HAP-1 (cell line): ENCODE results near the gene RBP2.
"Not testable (repeated sequence)": the region's sequence is repeated elsewhere in the genome, so short reads cannot be mapped to it uniquely, and the experiment has no call there.

ENCODE experiments used
- DNase-seq, 2 experiments: peaks; one replicate each; pipeline ENCODE4 v3.0.0-alpha.2; 2016 to 2020; ENCODE audit warnings: low spot score in 2 of 2
- H3K27me3 ChIP-seq: fragments of 250-450 bp; sonication (Bioruptor Pico); 2 replicates; pipeline ENCODE4 v1.5.1; 2020; ENCODE audit warnings: low read depth, mild to moderate bottlenecking, moderate library complexity
- H3K36me3 ChIP-seq: fragments of 250-450 bp; sonication (Bioruptor Pico); replicated peaks from 2 replicates; pipeline ENCODE4 v1.5.1; 2020; ENCODE audit warnings: mild to moderate bottlenecking
- H3K4me1 ChIP-seq: fragments of 250-450 bp; sonication (Bioruptor Pico); 2 replicates; pipeline ENCODE4 v1.5.1; 2020; ENCODE audit warnings: mild to moderate bottlenecking
- H3K4me3 ChIP-seq: fragments of 250-450 bp; sonication (Bioruptor Pico); 2 replicates; pipeline ENCODE4 v1.5.1; 2020; ENCODE audit warnings: mild to moderate bottlenecking, moderate library complexity
- H3K9me3 ChIP-seq: fragments of 250-450 bp; sonication (Bioruptor Pico); 2 replicates; pipeline ENCODE4 v1.5.1; 2020; ENCODE audit warnings: mild to moderate bottlenecking, moderate library complexity
- in situ Hi-C: fragments of 300-500 bp; cut with MboI; formaldehyde crosslinking; loops from 3 replicates; pipeline ENCODE4 v1.14.3; 2020; ENCODE audit warnings: low sequenced_read_pairs, inconsistent platforms, mixed read lengths

The RBP2 gene

GRCh38 chr3:139425745-139426400 lies 50.4 kb downstream of the RBP2 start:
- DNase-seq, result no peak
- in situ Hi-C loops, result loop anchor here (5.0 to 25.0 kb wide), 2 partner anchors 136 to 511 kb away; partner anchors contain the start of gene CLSTN2

DNA sequence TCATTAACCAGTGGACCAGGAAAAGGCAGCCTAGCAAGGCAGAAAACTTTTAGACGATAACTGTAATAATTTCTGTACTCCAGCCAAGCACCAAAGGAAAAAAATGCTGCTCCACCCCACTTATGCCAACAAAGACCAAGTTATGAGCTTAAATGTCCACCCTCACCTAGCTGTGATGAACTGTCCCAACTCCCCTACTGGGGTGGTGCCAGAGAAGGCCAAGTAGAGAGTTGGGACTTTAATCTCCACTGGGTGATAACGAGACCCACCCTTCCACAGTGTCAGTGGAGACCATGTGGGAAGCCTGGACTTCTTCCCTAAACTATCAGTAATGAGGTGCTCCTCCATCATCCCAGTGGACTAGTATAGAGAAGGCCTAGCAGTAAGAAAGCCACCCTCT lies 53.1 kb downstream of the RBP2 start:
- Histone ChIP-seq H3K4me1 (no peaks in the 10 kb centered on the region), H3K4me3 (no peak overlapping the region), H3K36me3 (no peaks in the 10 kb centered on the region), H3K27me3 (no peaks in the 10 kb centered on the region), H3K9me3 (no peaks in the 10 kb centered on the region)
- in situ Hi-C loops, result no loop called here
- no peak for DNase-seq

More at GRCh38 chr3:139425745-139426400, 50.4 kb downstream of the RBP2 start:
- no peaks in the 10 kb centered on the region for H3K27me3 ChIP-seq
- no peaks in the 10 kb centered on the region for H3K36me3 ChIP-seq
- H3K4me3 ChIP-seq, result no peak overlapping the region
- H3K9me3 ChIP-seq, result no peaks in the 10 kb centered on the region
- H3K4me1 ChIP-seq, result no peaks in the 10 kb centered on the region

- Histone ChIP-seq H3K4me1 (no peaks in the 10 kb centered on the region), H3K9me3 (no peaks in the 10 kb centered on the region), H3K4me3 (no peak overlapping the region), H3K27me3 (no peaks in the 10 kb centered on the region), H3K36me3 (no peaks in the 10 kb centered on the region)
- DNase-seq, result no peak
- in situ Hi-C loops, result no loop called here
Observed at GRCh38 chr3:139421460-139421859, 54.9 kb downstream of the RBP2 start.

DNA sequence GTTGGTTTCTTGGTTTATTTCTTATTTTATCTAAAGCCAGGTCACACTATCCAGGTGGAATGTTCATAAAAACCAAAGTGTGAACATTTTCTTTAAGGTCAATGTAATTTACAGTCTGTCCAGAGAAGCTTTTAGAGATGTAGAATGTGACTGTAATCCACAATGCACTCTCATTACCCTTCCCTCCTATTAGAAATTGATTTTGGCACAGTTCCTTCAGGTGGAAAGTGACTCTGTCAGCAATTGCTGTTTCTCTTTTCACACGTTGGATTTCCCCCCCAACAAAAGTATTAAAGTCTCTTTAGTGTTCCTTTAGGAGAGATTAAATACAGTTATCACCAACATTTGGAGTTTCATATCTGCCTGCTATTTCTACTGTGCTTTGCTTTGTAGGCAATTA lies 55.3 kb downstream of the RBP2 start:
- H3K4me1 ChIP-seq, result no peaks in the 10 kb centered on the region
- in situ Hi-C loops, result no loop called here
- H3K36me3 ChIP-seq, result no peaks in the 10 kb centered on the region
- H3K27me3 ChIP-seq, result no peaks in the 10 kb centered on the region
- H3K9me3 ChIP-seq, result no peaks in the 10 kb centered on the region
- H3K4me3 ChIP-seq, result no peak overlapping the region
- no peak for DNase-seq

DNA sequence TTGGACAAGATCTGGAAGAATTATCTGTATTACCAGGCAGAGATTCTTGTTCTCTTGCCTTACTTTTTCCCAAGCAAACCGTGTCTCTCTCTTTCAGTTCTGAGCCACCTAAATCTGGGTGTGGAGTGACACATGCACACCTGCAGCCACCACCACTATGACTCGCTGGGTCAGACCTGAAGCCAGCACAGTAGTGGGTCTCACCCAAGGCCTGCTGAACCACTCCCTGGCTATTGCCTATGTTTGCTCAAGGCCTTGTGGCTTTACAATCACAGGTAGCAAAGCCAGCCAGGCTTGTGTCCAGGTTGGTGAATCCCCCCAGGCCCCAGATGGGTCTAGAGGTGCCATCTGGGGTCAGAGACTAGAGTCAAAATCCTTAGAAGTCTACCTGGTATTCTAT lies 58.2 kb downstream of the RBP2 start:
- Histone ChIP-seq H3K9me3 (no peaks in the 10 kb centered on the region; the same call in 1 of the 2 replicates), H3K4me3 (no peak overlapping the region), H3K27me3 (no peaks in the 10 kb centered on the region), H3K4me1 (no peaks in the 10 kb centered on the region), H3K36me3 (no peaks in the 10 kb centered on the region)
- no peak for DNase-seq
- in situ Hi-C loops, result no loop called here

DNA sequence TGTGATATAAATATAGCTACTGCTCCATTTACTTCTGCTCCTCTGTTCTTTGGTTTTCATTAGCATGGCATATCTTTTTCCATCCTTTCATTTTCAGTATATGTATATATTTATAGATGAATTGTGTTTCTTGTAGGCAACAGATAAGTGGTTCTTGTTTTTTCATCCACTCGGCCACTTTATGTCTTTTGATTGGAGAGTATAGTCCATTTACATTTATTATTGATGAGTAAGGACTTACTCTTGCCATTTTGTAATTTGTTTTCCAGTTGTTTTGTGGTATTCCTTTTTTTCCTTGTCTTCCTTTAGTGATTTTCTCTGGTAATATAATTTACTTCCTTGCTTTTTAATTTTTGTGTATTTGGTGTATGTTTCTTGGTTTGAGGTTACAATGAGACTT lies 60.0 kb downstream of the RBP2 start:
- no peaks in the 10 kb centered on the region for H3K36me3 ChIP-seq
- in situ Hi-C loops, result no loop called here
- peaks cover 6% of the 10 kb centered on the region for H3K9me3 ChIP-seq
- no peak for DNase-seq
- no peaks in the 10 kb centered on the region for H3K4me1 ChIP-seq
- H3K4me3 ChIP-seq, result no peak overlapping the region
- H3K27me3 ChIP-seq, result no peaks in the 10 kb centered on the region

DNA sequence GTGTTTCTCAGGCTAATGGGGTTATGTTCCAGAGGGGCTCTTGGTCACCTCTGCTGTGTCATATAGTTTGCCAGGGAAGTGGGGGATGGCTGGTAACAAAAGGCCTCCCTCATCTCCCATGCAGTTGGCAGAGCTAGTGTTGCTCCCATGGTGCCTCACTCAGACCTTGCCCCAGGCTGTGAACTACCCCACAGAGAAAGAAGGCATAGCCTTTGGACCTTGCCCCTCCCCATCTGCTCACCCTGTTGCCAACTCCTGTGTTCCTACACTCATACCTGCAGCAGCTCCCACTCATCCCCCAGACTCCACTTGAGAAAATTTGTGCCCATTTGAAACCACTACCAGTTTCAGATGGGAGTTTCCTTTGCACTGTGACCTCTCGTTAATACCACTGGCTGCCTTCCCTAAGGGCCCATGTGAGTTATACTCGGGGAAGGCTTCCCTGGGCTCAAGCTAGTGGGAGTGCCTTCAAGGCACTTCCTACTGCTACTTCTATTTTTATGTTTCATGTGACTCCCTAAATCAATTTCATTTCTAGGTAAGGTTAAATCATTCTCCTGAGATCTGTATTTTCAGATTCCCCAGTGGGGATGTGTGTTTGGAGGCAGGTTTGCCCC lies 61.6 kb downstream of the RBP2 start:
- in situ Hi-C loops, result no loop called here
- no peak for DNase-seq
- H3K27me3 ChIP-seq, result no peaks in the 10 kb centered on the region
- peaks cover 6% of the 10 kb centered on the region for H3K9me3 ChIP-seq
- no peaks in the 10 kb centered on the region for H3K36me3 ChIP-seq
- H3K4me1 ChIP-seq, result no peaks in the 10 kb centered on the region
- no peak overlapping the region for H3K4me3 ChIP-seq

DNA sequence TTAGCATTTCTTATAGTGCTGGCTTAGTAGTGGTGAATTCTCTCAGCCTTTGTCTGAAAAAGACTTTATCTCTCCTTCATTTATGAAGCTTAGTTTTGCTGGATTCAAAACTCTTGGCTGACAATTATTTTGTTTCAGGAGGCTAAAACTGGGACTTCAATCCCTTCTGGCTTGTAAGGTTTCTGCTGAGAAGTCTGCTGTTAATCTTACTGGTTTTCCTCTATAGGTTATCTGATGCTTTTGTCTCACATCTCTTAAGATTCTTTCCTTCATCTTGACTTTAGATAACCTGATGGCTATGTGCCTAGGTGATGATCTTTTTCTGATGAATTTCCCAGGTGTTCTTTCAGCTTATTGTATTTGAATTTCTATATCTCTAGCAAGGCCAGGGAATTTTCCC lies 63.4 kb downstream of the RBP2 start:
- H3K36me3 ChIP-seq, H3K27me3 ChIP-seq, in situ Hi-C loops, DNase-seq, H3K4me3 ChIP-seq, H3K4me1 ChIP-seq, H3K9me3 ChIP-seq: not testable (repeated sequence)
